Esophagus (tissue), 2 donors: ENCODE results near the gene WASHC3. TPM values are rescaled to one million over a fixed set of nuclear protein-coding genes. Genes with fewer than 3 reads are reported as not detected.
"Not testable (repeated sequence)": the region's sequence is repeated elsewhere in the genome, so short reads cannot be mapped to it uniquely, and the experiment has no call there.

Source experiments
- H3K27ac ChIP-seq, 2 donors: one replicate each; pipeline ENCODE4 v1.5.1; 2013; ENCODE audit warnings: low read depth in 2 of 2, mild to moderate bottlenecking in 2 of 2, inconsistent platforms in 1 of 2, low read length in 1 of 2, moderate library complexity in 1 of 2
- H3K27me3 ChIP-seq, 2 donors: one replicate each; pipeline ENCODE4 v1.6.1; 2013; ENCODE audit warnings: low read length in 2 of 2, control low read depth in 1 of 2, mild to moderate bottlenecking in 1 of 2; ENCODE audit not compliant: insufficient read depth in 2 of 2, control insufficient read depth in 1 of 2
- H3K36me3 ChIP-seq, 2 donors: one replicate each; pipeline ENCODE4 v1.6.1; 2013; ENCODE audit warnings: low read length in 1 of 2; ENCODE audit not compliant: control insufficient read depth in 2 of 2, insufficient read depth in 2 of 2
- H3K4me1 ChIP-seq, 2 donors: one replicate each; pipeline ENCODE4 v1.6.1; 2013; ENCODE audit warnings: low read length in 1 of 2; ENCODE audit not compliant: control insufficient read depth in 2 of 2, insufficient read depth in 2 of 2
- H3K4me3 ChIP-seq, 2 donors: one replicate each; pipeline ENCODE4 v1.5.1; 2013; ENCODE audit warnings: low read length in 2 of 2, mild to moderate bottlenecking in 2 of 2, low read depth in 1 of 2, moderate library complexity in 1 of 2
- H3K9me3 ChIP-seq, 2 donors: one replicate each; pipeline ENCODE4 v1.6.1; 2013; ENCODE audit warnings: mild to moderate bottlenecking in 2 of 2, low read depth in 1 of 2, low read length in 1 of 2, moderate library complexity in 1 of 2; ENCODE audit not compliant: control insufficient read depth in 2 of 2, insufficient read depth in 1 of 2
- WGBS, 2 donors: extraction: QIAGEN DNeasy Blood & Tissue Kit; methylation state at CpG; one replicate each; pipeline ENCODE4 v1.1.7; 2013; 5-methylcytosine and 5-hydroxymethylcytosine counted together
- polyA plus RNA-seq, 2 donors: library from polyadenylated mRNA; stranded (reverse); fragments of 200-250 nt; gene quantifications; one replicate each; pipeline ENCODE4 v1.2.3, GENCODE V29; 2013
- donor health status: healthy with polysubstance abuse.
- donor health status: Bipolar disorder and iron deficiency.

The WASHC3 gene, protein sequence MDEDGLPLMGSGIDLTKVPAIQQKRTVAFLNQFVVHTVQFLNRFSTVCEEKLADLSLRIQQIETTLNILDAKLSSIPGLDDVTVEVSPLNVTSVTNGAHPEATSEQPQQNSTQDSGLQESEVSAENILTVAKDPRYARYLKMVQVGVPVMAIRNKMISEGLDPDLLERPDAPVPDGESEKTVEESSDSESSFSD
- 10 to 100 TPM; 31.0 to 39.4 TPM for polyA plus RNA-seq

DNA sequence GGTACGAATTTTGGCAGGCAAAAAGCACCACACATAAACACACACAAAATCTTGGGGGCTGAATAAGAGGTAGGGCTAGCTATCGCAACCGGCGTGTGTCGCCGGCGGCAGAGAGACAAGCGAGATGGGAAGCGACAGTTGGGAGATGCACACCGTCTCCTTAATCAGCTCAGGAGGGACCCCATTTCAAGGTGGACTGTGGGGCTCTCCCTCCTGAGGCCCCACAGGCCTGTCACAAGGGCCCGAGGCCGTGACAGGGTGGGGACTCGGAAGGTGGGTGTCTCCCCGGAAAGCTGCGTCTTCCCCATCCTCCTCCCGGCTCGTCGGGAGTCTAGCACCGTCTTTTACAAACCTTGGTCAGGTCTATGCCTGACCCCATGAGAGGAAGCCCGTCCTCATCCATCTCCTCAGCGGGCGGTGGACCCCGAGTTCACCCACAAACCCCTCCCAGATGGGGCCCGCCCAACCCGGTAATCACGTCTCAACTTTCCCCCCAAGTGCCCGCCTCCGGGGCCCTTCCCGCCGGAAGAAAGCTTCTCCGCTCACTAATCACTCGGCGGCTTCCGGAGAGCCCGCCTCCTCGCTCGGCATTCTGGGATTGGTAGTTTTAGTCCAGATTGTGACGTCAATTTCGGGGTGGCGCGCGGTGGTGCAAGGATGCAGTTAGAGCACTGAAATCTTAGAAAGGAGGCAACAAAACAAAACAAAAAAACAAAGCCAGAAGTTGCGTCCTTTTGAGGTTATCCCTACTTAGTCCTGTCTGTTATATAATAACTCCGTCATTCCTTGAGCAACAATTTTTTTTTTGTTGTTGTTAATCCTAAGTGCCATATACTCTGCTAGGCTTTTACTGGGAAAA is at the start of gene WASHC3:
Gene WASHC3 (minus strand): TSS at position 432 of the 859 bp plus-strand sequence. CDS start 29 bp downstream, at position 403.
- Histone ChIP-seq H3K27ac (peak within 1 kb of the TSS; percentile 87 to 90), H3K4me3 (peak within 1 kb of the TSS; percentile 91 to 96), H3K36me3 (no peaks in the 10 kb centered on the region), H3K9me3 (no peaks in the 10 kb centered on the region), H3K4me1 (no peaks in the 10 kb centered on the region), H3K27me3 (no peaks in the 10 kb centered on the region)
- WGBS, 2 donors, result 2% methylated on average over 44 of the region's 44 CpGs

DNA sequence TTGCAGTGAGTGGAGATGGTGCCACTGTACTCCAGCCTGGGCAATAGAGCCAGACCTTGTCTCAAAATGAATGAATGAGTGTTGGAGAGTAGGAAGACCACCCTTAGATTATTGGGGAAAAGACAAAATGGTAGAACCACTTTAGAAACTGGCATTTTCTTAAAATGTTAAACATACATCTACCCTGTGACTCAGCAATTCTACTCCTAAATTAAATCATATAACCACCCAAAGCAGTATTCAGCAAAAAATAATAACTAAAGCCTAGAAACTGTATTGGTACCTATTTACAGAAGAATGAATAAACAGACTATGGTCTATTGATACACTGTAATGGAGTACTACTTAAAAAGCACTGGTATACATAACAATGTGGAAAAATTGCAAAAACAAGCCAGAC is 49.0 kb upstream of the WASHC3 start:
- no peaks in the 10 kb centered on the region for H3K4me1 ChIP-seq
- no peak overlapping the region for H3K27ac ChIP-seq
- no peaks in the 10 kb centered on the region for H3K9me3 ChIP-seq
- H3K36me3 ChIP-seq, result peaks cover 0 to 6% of the 10 kb centered on the region in 2 donors
- no peaks in the 10 kb centered on the region for H3K27me3 ChIP-seq
- peak overlapping the region in 1 of 2 donors; percentile 39 for H3K4me3 ChIP-seq

DNA sequence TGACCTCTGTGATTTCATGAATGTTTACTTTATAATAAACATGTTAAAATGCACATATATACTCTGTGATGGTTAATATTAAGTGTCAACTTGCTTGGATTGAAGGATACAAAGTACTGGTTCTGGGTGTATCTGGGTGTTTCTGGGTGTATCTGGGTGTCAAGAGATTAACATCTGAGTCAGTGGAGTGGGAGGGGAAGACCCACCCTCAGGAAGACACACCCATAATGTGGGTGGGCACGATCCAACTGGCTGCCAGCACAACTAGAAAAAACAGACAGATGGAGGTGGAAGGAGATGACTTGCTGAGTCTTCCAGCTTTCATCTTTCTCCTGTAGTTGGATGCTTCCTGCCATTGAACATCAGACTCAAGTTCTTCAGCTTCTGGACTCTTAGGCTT is 46.2 kb upstream of the WASHC3 start:
- Histone ChIP-seq H3K9me3 (no peaks in the 10 kb centered on the region), H3K4me1 (no peaks in the 10 kb centered on the region), H3K27me3 (no peaks in the 10 kb centered on the region), H3K27ac (peak overlapping the region; percentile 75 to 79), H3K4me3 (peak overlapping the region; percentile 27 to 56), H3K36me3 (peaks cover 0 to 6% of the 10 kb centered on the region in 2 donors)
- WGBS, 2 donors, result 36 to 89% methylated on average over 1 of the region's 1 CpG

DNA sequence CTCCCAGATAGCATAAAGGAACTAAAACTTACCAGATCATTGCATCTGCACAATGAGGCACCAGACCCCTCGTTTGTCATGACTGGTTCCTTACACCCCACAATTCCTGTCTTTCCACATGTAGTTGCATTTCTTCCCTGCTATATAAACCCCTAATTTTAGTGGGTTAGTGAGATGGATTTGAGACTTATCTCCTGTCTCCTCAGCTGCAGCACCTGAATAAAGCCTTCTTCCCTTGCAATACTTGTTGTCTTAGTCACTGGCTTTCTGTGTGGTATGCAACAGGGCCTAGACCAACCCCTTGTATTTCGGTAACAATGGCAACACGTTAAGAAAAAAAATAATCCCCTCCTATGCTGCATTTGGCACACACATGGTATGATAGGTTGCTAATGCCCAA is 45.1 kb upstream of the WASHC3 start:
- no peak overlapping the region for H3K27ac ChIP-seq
- WGBS, 2 donors, result 87 to 89% methylated on average over 3 of the region's 3 CpGs
- peaks cover 0 to 6% of the 10 kb centered on the region in 2 donors for H3K36me3 ChIP-seq
- H3K4me1 ChIP-seq, result no peaks in the 10 kb centered on the region
- no peak overlapping the region for H3K4me3 ChIP-seq
- no peaks in the 10 kb centered on the region for H3K27me3 ChIP-seq
- H3K9me3 ChIP-seq, result no peaks in the 10 kb centered on the region

DNA sequence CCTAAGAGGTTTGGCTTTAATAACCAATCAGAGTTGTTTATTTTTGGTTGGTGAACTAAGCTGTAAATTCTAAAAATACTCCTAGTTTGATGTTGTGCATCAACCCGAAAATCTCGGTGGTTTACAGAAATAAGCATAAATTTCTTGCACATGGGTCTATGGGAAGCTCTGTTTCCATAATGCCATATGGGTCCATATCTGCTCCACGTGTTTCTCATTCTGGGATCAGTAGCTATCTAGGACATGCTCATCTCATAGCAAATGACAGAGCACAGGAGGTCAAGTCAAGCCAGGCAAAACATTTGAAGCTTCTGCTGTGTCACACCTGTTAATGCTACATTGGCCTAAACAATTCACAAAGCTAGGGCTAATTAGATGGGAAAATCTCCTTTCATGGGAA is 35.1 kb upstream of the WASHC3 start:
- no peaks in the 10 kb centered on the region for H3K9me3 ChIP-seq
- no peak overlapping the region for H3K4me3 ChIP-seq
- H3K4me1 ChIP-seq, result no peaks in the 10 kb centered on the region
- peaks cover 0 to 3% of the 10 kb centered on the region in 2 donors for H3K36me3 ChIP-seq
- H3K27me3 ChIP-seq, result no peaks in the 10 kb centered on the region
- WGBS, 2 donors, result 77 to 84% methylated on average over 3 of the region's 3 CpGs
- no peak overlapping the region for H3K27ac ChIP-seq

DNA sequence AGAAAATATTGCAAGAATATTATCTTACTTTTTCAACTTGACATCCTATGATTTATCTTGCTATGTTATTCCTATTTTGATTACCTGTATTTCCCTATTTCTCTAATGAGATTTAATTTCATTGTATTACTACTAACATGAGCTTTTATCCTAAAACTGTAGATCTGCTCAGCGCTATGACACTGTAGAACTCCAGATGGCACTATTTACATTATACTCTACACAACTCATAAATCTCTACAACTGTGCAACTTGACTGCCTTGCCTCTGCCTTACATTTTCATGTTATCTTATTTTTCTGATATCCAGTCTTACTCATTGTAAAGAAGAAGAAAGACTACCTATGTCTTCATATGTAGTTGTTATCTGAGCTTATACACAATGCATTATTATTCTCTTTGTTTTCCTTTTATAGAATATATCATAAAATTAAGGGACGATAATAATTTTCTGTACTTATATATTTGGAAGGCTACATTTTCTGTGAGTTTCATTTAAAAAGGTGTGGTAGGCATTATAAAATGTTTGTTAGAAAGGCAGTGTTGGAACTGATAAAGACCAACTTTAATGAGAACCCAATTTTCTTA is 34.0 kb upstream of the WASHC3 start:
- no peaks in the 10 kb centered on the region for H3K27me3 ChIP-seq
- WGBS, 2 donors, result 74 to 88% methylated on average over 2 of the region's 2 CpGs

DNA sequence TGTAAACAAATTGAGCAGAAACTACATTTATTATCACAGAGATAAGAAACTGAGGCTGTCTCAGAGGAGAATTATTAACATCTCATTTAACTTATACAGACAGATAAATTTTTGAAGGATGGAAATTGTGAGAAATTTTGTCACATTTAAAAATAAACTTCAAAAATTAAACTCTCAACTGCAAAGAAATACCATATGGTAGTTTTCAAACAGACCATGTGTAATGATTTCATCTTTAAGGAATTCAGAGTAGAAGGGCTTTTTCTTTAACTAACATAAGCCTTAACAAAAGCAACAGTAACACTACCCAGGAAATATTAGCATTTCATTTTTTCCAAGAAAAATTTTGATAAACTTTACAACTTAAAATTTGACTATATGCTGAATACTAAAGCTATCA is 31.5 kb upstream of the WASHC3 start:
- H3K4me1 ChIP-seq, result no peaks in the 10 kb centered on the region
- H3K27me3 ChIP-seq, result no peaks in the 10 kb centered on the region
- peaks cover 0 to under 1% of the 10 kb centered on the region in 2 donors for H3K36me3 ChIP-seq
- H3K9me3 ChIP-seq, result no peaks in the 10 kb centered on the region
- no peak overlapping the region for H3K27ac ChIP-seq
- no peak overlapping the region for H3K4me3 ChIP-seq

More for the DNA sequence above, 34.0 kb upstream of the WASHC3 start:
- Histone ChIP-seq H3K36me3 (peaks cover 0 to 3% of the 10 kb centered on the region in 2 donors), H3K4me3 (no peak overlapping the region), H3K9me3 (no peaks in the 10 kb centered on the region), H3K4me1 (no peaks in the 10 kb centered on the region), H3K27ac (no peak overlapping the region)

DNA sequence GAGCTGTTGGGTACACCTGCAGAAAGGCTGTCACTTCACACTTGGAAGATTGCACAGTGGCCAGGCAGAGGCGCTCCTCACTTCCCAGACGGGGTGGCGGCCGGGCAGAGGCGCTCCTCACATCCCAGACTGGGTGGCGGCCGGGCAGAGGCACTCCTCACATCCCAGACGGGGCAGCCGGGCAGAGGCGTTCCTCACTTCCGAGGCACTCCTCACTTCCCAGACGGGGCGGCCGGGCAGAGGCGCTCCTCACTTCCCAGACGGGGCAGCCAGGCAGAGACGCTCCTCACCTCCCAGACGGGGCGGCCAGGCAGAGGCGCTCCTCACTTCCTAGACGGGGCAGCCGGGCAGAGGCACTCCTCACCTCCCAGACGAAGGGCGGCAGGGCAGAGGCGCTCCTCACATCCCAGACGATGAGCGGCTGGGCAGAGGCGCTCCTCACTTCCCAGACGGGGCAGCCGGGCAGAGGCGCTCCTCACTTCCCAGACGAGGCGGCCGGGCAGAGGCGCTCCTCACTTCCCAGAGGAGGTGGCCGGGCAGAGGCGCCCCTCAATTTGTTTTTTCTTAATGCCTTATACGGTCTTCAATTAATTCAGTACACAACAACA is 27.5 kb upstream of the WASHC3 start:
- H3K4me1 ChIP-seq, H3K9me3 ChIP-seq, H3K4me3 ChIP-seq, H3K36me3 ChIP-seq, H3K27me3 ChIP-seq, H3K27ac ChIP-seq: not testable (repeated sequence)
- WGBS, 2 donors, result 98 to 99% methylated on average over 38 of the region's 38 CpGs

DNA sequence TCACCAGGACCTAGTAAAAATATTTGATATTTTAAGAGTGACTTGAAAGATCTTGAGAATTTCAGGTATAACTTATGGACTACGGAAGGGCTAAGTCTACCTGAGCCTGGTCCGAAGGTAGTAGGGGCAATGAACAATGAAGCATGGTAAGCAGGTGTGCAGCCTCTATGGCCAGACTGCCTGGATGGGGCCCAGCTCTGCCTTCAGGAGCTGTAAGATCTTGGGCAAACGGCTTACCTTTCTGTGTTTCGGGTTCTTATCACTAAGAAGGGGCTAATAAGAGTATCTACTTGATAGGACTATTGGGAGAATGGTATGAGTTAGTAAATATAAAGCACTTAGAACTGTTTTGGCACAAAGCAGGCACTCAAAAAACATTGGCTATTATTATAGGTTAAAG is 19.1 kb upstream of the WASHC3 start:
- Histone ChIP-seq H3K27me3 (no peaks in the 10 kb centered on the region), H3K4me3 (no peak overlapping the region), H3K4me1 (no peaks in the 10 kb centered on the region), H3K27ac (no peak overlapping the region), H3K9me3 (no peaks in the 10 kb centered on the region), H3K36me3 (peaks cover 3 to 7% of the 10 kb centered on the region in 2 donors)
- WGBS, 2 donors, result 92 to 94% methylated on average over 4 of the region's 4 CpGs
